Omental fat pad (tissue), 4 donors: ENCODE measurements around the gene PCBP4. TPM values are rescaled to one million over a fixed set of nuclear protein-coding genes. Genes with fewer than 3 reads are reported as not detected.

Experiments
- ATAC-seq: fragments of 150-250 bp; one replicate; pipeline ENCODE4 v1.9.1; 2016; ENCODE audit warnings: mild to moderate bottlenecking, moderate library complexity; ENCODE audit not compliant: low FRiP score
- DNase-seq: peaks from one replicate; pipeline ENCODE4 v3.0.0-alpha.2; 2019; ENCODE audit warnings: low spot score
- total RNA-seq, 4 donors: library from RNA; depleted of rRNA; stranded (reverse); fragments of >200 nt; gene quantifications; one replicate each; pipeline ENCODE4 v1.1.0, GENCODE V29; 2016
- TF ChIP-seq, protein P1 (sequence below), 3 donors: fragments of 450-650 bp; IDR thresholded peaks; one replicate each; pipeline ENCODE4 v1.5.1; 2016 to 2017; ENCODE audit warnings: antibody characterized with exemption in 3 of 3, mild to moderate bottlenecking in 3 of 3, moderate library complexity in 2 of 3

The PCBP4 gene
- total RNA-seq, 4 donors from 2014 or later = 21.4 to 84.0 (median 23.4) TPM

- DNase-seq = no peak
- ATAC-seq = no peak
- TF ChIP-seq, protein P1, sequence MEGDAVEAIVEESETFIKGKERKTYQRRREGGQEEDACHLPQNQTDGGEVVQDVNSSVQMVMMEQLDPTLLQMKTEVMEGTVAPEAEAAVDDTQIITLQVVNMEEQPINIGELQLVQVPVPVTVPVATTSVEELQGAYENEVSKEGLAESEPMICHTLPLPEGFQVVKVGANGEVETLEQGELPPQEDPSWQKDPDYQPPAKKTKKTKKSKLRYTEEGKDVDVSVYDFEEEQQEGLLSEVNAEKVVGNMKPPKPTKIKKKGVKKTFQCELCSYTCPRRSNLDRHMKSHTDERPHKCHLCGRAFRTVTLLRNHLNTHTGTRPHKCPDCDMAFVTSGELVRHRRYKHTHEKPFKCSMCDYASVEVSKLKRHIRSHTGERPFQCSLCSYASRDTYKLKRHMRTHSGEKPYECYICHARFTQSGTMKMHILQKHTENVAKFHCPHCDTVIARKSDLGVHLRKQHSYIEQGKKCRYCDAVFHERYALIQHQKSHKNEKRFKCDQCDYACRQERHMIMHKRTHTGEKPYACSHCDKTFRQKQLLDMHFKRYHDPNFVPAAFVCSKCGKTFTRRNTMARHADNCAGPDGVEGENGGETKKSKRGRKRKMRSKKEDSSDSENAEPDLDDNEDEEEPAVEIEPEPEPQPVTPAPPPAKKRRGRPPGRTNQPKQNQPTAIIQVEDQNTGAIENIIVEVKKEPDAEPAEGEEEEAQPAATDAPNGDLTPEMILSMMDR (IDR thresholded peaks at IDR 0.05) = no peak
Observed at GRCh38 chr3:51946796-51947195, 20.5 kb downstream of the PCBP4 start.

- DNase-seq (no peak), ATAC-seq (no peak)
- TF ChIP-seq, protein P1 (IDR thresholded peaks at IDR 0.05) = no peak
Observed at GRCh38 chr3:51945926-51946705, 21.1 kb downstream of the PCBP4 start.

GRCh38 chr3:51945031-51945840 lies 22.0 kb downstream of the PCBP4 start:
- DNase-seq = no peak
- TF ChIP-seq, protein P1 (IDR thresholded peaks at IDR 0.05) = no peak

GRCh38 chr3:51944451-51945021 lies 22.7 kb downstream of the PCBP4 start:
- DNase-seq (no peak), ATAC-seq (no peak)
- TF ChIP-seq, protein P1 (IDR thresholded peaks at IDR 0.05) = no peak

More at GRCh38 chr3:51945031-51945840, 22.0 kb downstream of the PCBP4 start:
- ATAC-seq = no peak

DNA sequence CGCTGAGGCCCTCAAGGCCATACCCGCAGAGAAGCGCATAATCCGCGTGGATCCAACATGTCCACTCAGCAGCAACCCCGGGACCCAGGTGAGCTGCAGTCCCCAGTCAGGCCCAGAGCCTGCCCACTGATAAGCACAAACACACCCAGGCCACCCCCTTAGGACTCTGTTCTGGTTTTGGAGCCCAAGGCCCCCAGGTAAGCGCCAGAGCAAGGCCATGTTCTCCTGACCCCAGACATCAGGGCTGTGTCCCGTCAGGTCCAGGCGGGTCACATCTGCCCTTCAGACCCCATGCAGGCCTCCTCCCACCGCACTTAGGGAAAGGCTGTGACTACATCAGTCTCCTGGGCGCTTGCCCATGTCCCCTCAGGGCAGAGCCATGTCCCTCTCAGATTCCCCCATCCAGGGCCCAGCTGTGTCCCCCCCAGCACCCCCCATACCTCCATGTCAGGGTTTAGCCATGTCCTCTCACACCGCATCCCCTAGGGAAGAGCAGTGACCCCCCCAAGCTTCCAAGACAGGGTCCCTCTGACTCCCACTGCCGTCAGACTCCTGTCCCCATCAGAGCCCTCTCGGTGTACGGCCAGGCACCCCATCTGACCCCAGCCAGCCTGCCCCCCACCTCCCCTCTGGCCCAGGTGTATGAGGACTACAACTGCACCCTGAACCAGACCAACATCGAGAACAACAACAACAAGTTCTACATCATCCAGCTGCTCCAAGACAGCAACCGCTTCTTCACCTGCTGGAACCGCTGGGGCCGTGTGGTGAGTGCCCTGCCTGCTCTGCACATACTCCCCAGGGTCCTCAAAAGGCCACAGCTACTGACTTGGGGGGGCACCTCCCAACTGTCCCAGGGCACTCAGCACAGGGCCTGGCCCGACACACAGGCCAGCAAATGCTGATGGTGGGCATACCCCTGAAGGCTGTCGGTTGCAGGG lies 23.5 kb downstream of the PCBP4 start:
- TF ChIP-seq, protein P1 (IDR thresholded peaks at IDR 0.05) = no peak
- ATAC-seq (no peak), DNase-seq (no peak)
